Anterior cingulate cortex (tissue), 58 donors: ENCODE measurements around the gene ZNF816.
A peak's percentile ranks its signal among the peaks of the same experiment; 100 is the strongest.
"Not testable (repeated sequence)": the region's sequence is repeated elsewhere in the genome, so short reads cannot be mapped to it uniquely, and the experiment has no call there.

Experiments
- DNase-seq, 58 donors: peaks; one replicate each; lab custom pipeline; 2025; lab: John Stamatoyannopoulos, UW

The ZNF816 gene

GRCh38 chr19:52963247-52963618 is 552 bp upstream of the ZNF816 start:
- peak in 4 of 58 donors; percentile 1 to 25 (median 3) for DNase-seq

GRCh38 chr19:52961981-52962380 is 700 bp downstream of the ZNF816 start:
- no peak for DNase-seq

- DNase-seq = no peak
These were observed 2.9 kb downstream of the ZNF816 start for GRCh38 chr19:52959613-52960295.

- DNase-seq = no peak
These were observed 5.1 kb downstream of the ZNF816 start for GRCh38 chr19:52957591-52957990.

GRCh38 chr19:52956917-52957316 is 5.8 kb downstream of the ZNF816 start:
- DNase-seq = no peak

- no peak for DNase-seq
These were observed 13.3 kb downstream of the ZNF816 start for GRCh38 chr19:52949422-52949821.

- DNase-seq = no peak
These were observed 14.5 kb downstream of the ZNF816 start for GRCh38 chr19:52948025-52948770.

GRCh38 chr19:52946322-52947310 is 16.1 kb downstream of the ZNF816 start:
- peak in 8 of 58 donors; percentile 2 to 28 (median 7) for DNase-seq

GRCh38 chr19:52945652-52946321 is 16.9 kb downstream of the ZNF816 start:
- DNase-seq = no peak

GRCh38 chr19:52944703-52945493 is 17.8 kb downstream of the ZNF816 start:
- DNase-seq = not testable (repeated sequence)

- DNase-seq = no peak
These were observed 18.6 kb downstream of the ZNF816 start for GRCh38 chr19:52943884-52944643.

GRCh38 chr19:52943134-52943883 is 19.4 kb downstream of the ZNF816 start:
- DNase-seq = no peak

GRCh38 chr19:52942386-52943133 is 20.1 kb downstream of the ZNF816 start:
- peak in 55 of 58 donors; percentile 9 to 86 (median 71) for DNase-seq

- DNase-seq = peak in 1 of 58 donors; percentile 3
These were observed 20.7 kb downstream of the ZNF816 start for GRCh38 chr19:52941941-52942385.

GRCh38 chr19:52941523-52941922 is 21.2 kb downstream of the ZNF816 start:
- not testable (repeated sequence) for DNase-seq

- not testable (repeated sequence) for DNase-seq
These were observed 21.8 kb downstream of the ZNF816 start for GRCh38 chr19:52940905-52941304.

- no peak for DNase-seq
These were observed 23.9 kb downstream of the ZNF816 start for GRCh38 chr19:52938761-52939160.
